Upper lobe of left lung (tissue), 6 donors: Measurements from ENCODE around the gene SHANK3. TPM values are rescaled to one million over a fixed set of nuclear protein-coding genes. Genes with fewer than 3 reads are reported as not detected.

ENCODE experiments used
- ATAC-seq, 2 donors: fragments of 200-7000 bp; cut with Tn5 transposase; one replicate each; pipeline ENCODE4 v1.9.1; 2022; ENCODE audit warnings: mild to moderate bottlenecking in 2 of 2, moderate library complexity in 2 of 2; ENCODE audit not compliant: low FRiP score in 2 of 2
- DNase-seq, 2 donors: peaks; one replicate each; pipeline ENCODE4 v3.0.0-alpha.2; 2019 to 2020
- H3K27ac ChIP-seq, 4 donors: fragments of 200-600 bp; sonication (generic); one replicate each; pipeline ENCODE4 v1.5.1; 2016 to 2019
- H3K27me3 ChIP-seq, 4 donors: fragments of 200-600 bp; sonication (generic); one replicate each; pipeline ENCODE4 v1.5.1; 2017 to 2019
- H3K36me3 ChIP-seq, 4 donors: fragments of 200-600 bp; sonication (generic); one replicate each; pipeline ENCODE4 v1.5.1; 2016 to 2019
- H3K4me1 ChIP-seq, 4 donors: fragments of 200-600 bp; sonication (generic); one replicate each; pipeline ENCODE4 v1.5.1; 2018 to 2019
- H3K4me3 ChIP-seq, 4 donors: fragments of 200-600 bp; sonication (generic); one replicate each; pipeline ENCODE4 v1.5.1; 2017 to 2019; ENCODE audit warnings: mild to moderate bottlenecking in 2 of 4, moderate library complexity in 1 of 4
- H3K9me3 ChIP-seq, 4 donors: fragments of 200-600 bp; sonication (generic); one replicate each; pipeline ENCODE4 v1.5.1; 2018 to 2019
- CTCF ChIP-seq, 6 experiments: fragments of 450-650 bp in 4 of 6; fragments of 200-600 bp in 2 of 6; sonication (generic) in 2 of 6; IDR thresholded peaks; one replicate each; pipeline ENCODE4 v1.5.1; 2016 to 2019; ENCODE audit warnings: antibody characterized with exemption in 6 of 6
- EP300 ChIP-seq, 4 donors: sonication (generic); formaldehyde crosslinking; IDR thresholded peaks; one replicate each; pipeline ENCODE4 v1.5.1; 2017; ENCODE audit warnings: antibody characterized with exemption in 4 of 4, control low read depth in 2 of 4
- POLR2A ChIP-seq, 4 donors: fragments of 450-650 bp; IDR thresholded peaks; one replicate each; pipeline ENCODE4 v1.5.1; 2016 to 2017; ENCODE audit warnings: antibody characterized with exemption in 4 of 4, mild to moderate bottlenecking in 2 of 4
- POLR2AphosphoS5 ChIP-seq, 2 donors: sonication (generic); formaldehyde crosslinking; IDR thresholded peaks; one replicate each; pipeline ENCODE4 v1.5.1; 2017; ENCODE audit warnings: antibody characterized with exemption in 2 of 2
- WGBS, 2 donors: methylation state at CpG; one replicate each; pipeline ENCODE4 v1.1.5; 2017 to 2018; 5-methylcytosine and 5-hydroxymethylcytosine counted together
- total RNA-seq, 6 donors: library from RNA; depleted of rRNA in 4 of 6; stranded (reverse); fragments of >200 nt in 4 of 6; gene quantifications; one replicate each; pipeline versions ENCODE4 v1.1.0 to v1.2.1, GENCODE V29; 2016 to 2021
- donor health status: DM: no; HTN: no; CAD: no; lungs with moderate emphysema.
- donor health status: DM: no; HTN: yes; CAD: no; lungs with severe emphysema.

The SHANK3 gene
- total RNA-seq, 6 donors from 2014 or later, result 16.6 to 105 (median 51.1) TPM

GRCh38 chr22:50675553-50676179 lies 3.0 kb downstream of the SHANK3 start:
- H3K36me3 ChIP-seq, result peaks cover 0 to 37% (median 12%) of the 10 kb centered on the region in 4 donors
- no peaks in the 10 kb centered on the region for H3K9me3 ChIP-seq
- ATAC-seq (no peak), DNase-seq (no peak)
- no peak for TF ChIP-seq CTCF (IDR thresholded peaks at IDR 0.05)
- peak overlapping the region in 2 of 4 donors; percentile 54 to 64 for H3K27ac ChIP-seq
- peaks cover 14 to 34% (median 23%) of the 10 kb centered on the region in 4 donors for H3K4me1 ChIP-seq
- H3K27me3 ChIP-seq, result peaks cover 0 to 20% (median 13%) of the 10 kb centered on the region in 4 donors
- peak overlapping the region; percentile 34 to 75 (median 65) for H3K4me3 ChIP-seq
- 54 to 71% methylated on average over 9 of the region's 9 CpGs for WGBS, 2 donors

GRCh38 chr22:50676180-50676636 lies 3.6 kb downstream of the SHANK3 start:
- 67 to 75% methylated on average over 11 to 14 of the region's 14 CpGs for WGBS, 2 donors
- Histone ChIP-seq H3K9me3 (no peaks in the 10 kb centered on the region), H3K27ac (peak overlapping the region in 2 of 4 donors; percentile 54 to 64), H3K4me3 (peak overlapping the region; percentile 5 to 75 (median 65)), H3K27me3 (peaks cover 0 to 20% (median 13%) of the 10 kb centered on the region in 4 donors), H3K36me3 (peaks cover 0 to 37% (median 12%) of the 10 kb centered on the region in 4 donors), H3K4me1 (peaks cover 10 to 28% (median 19%) of the 10 kb centered on the region in 4 donors)
- ATAC-seq, result no peak
- no peak for DNase-seq
- TF ChIP-seq POLR2AphosphoS5 (IDR thresholded peaks at IDR 0.05) (no peak), EP300 (IDR thresholded peaks at IDR 0.05) (no peak), CTCF (IDR thresholded peaks at IDR 0.05) (no peak), POLR2A (IDR thresholded peaks at IDR 0.05) (no peak)

GRCh38 chr22:50676661-50677492 lies 4.3 kb downstream of the SHANK3 start:
- H3K4me1 ChIP-seq, result peaks cover 5 to 25% (median 17%) of the 10 kb centered on the region in 4 donors
- peak overlapping the region; percentile 35 to 64 (median 46) for H3K27ac ChIP-seq
- TF ChIP-seq CTCF (IDR thresholded peaks at IDR 0.05) (no peak), POLR2A (IDR thresholded peaks at IDR 0.05) (no peak), EP300 (IDR thresholded peaks at IDR 0.05) (no peak), POLR2AphosphoS5 (IDR thresholded peaks at IDR 0.05) (no peak)
- peak overlapping the region; percentile 5 to 75 (median 65) for H3K4me3 ChIP-seq
- peaks cover 0 to 37% (median 12%) of the 10 kb centered on the region in 4 donors for H3K36me3 ChIP-seq
- peaks cover 0 to 20% (median 13%) of the 10 kb centered on the region in 4 donors for H3K27me3 ChIP-seq
- DNase-seq, result no peak
- H3K9me3 ChIP-seq, result no peaks in the 10 kb centered on the region
- WGBS, 2 donors, result 66 to 69% methylated on average over 5 to 10 of the region's 10 CpGs
- no peak for ATAC-seq

GRCh38 chr22:50677493-50678217 lies 5.0 kb downstream of the SHANK3 start:
- H3K4me3 ChIP-seq, result peak overlapping the region in 2 of 4 donors; percentile 5 to 75
- H3K36me3 ChIP-seq, result peaks cover 0 to 37% (median 12%) of the 10 kb centered on the region in 4 donors
- H3K4me1 ChIP-seq, result peaks cover 5 to 21% (median 15%) of the 10 kb centered on the region in 4 donors
- 69 to 82% methylated on average over 7 to 13 of the region's 13 CpGs for WGBS, 2 donors
- no peak for TF ChIP-seq POLR2A (IDR thresholded peaks at IDR 0.05)
- TF ChIP-seq POLR2AphosphoS5 (IDR thresholded peaks at IDR 0.05), result no peak
- TF ChIP-seq EP300 (IDR thresholded peaks at IDR 0.05), result no peak
- no peak for TF ChIP-seq CTCF (IDR thresholded peaks at IDR 0.05)
- H3K9me3 ChIP-seq, result no peaks in the 10 kb centered on the region
- ATAC-seq (no peak), DNase-seq (no peak)
- peaks cover 0 to 13% (median 10%) of the 10 kb centered on the region in 4 donors for H3K27me3 ChIP-seq
- H3K27ac ChIP-seq, result peak overlapping the region; percentile 35 to 64 (median 46)
